CD8-positive, alpha-beta memory T cell (primary cell): ENCODE results near the gene PLCL2. TPM values are rescaled to one million over a fixed set of nuclear protein-coding genes. Genes with fewer than 3 reads are reported as not detected.

Experiments used
- CTCF ChIA-PET: fragments of 350-600 bp; sonication (Branson Sonifier 250); formaldehyde crosslinking; loops from one replicate; lab custom pipeline; 2021; ENCODE audit warnings: antibody characterized with exemption; lab: Charles Lee
- POLR2A ChIA-PET: fragments of 350-600 bp; sonication (Branson Sonifier 250); formaldehyde crosslinking; loops from one replicate; lab custom pipeline; 2021; ENCODE audit warnings: antibody characterized with exemption; lab: Charles Lee
- DNase-seq, 5 donors: peaks; one replicate each; pipeline versions ENCODE4 v3.0.0 to v3.0.0-alpha.2; 2020 to 2022; ENCODE audit warnings: mixed read lengths in 1 of 5
- H3K27ac ChIP-seq: one replicate; pipeline ENCODE4 v1.7.0; 2013; ENCODE audit warnings: low read depth, mild to moderate bottlenecking, low read length, moderate library complexity
- H3K27me3 ChIP-seq: 2 replicates; pipeline ENCODE4 v1.7.0; 2013; ENCODE audit warnings: low read length, mild to moderate bottlenecking; ENCODE audit not compliant: insufficient read depth, poor library complexity, severe bottlenecking
- H3K36me3 ChIP-seq: 2 replicates; pipeline ENCODE4 v1.7.0; 2013; ENCODE audit warnings: mild to moderate bottlenecking, low read length, moderate library complexity; ENCODE audit not compliant: insufficient read depth
- H3K4me1 ChIP-seq: 2 replicates; pipeline ENCODE4 v1.7.0; 2013; ENCODE audit warnings: mild to moderate bottlenecking, low read length, moderate library complexity; ENCODE audit not compliant: insufficient read depth
- H3K4me3 ChIP-seq: 2 replicates; pipeline ENCODE4 v1.7.0; 2013; ENCODE audit warnings: mild to moderate bottlenecking, low read length
- H3K9me3 ChIP-seq: 2 replicates; pipeline ENCODE4 v1.7.0; 2013; ENCODE audit warnings: mild to moderate bottlenecking, low read length
- H3K27ac Mint-ChIP-seq, 8 donors: one replicate each; pipeline ENCODE4 v1.8.0; 2020 to 2021; ENCODE audit warnings: mixed read lengths in 8 of 8, mild to moderate bottlenecking in 6 of 8, inconsistent platforms in 3 of 8, moderate library complexity in 3 of 8
- H3K27me3 Mint-ChIP-seq, 2 donors: one replicate each; pipeline ENCODE4 v1.8.0; 2020 to 2021; ENCODE audit warnings: mixed read lengths in 2 of 2, mild to moderate bottlenecking in 1 of 2, moderate library complexity in 1 of 2
- H3K36me3 Mint-ChIP-seq, 3 donors: one replicate each; pipeline ENCODE4 v1.8.0; 2020 to 2021; ENCODE audit warnings: mixed read lengths in 3 of 3, inconsistent platforms in 1 of 3, mild to moderate bottlenecking in 1 of 3
- H3K4me1 Mint-ChIP-seq, 3 donors: one replicate each; pipeline ENCODE4 v1.8.0; 2020 to 2021; ENCODE audit warnings: mixed read lengths in 3 of 3, inconsistent platforms in 1 of 3, mild to moderate bottlenecking in 1 of 3
- H3K4me3 Mint-ChIP-seq, 7 donors: one replicate each; pipeline ENCODE4 v1.8.0; 2020 to 2021; ENCODE audit warnings: mixed read lengths in 7 of 7, mild to moderate bottlenecking in 6 of 7, moderate library complexity in 4 of 7, inconsistent platforms in 2 of 7
- H3K9me3 Mint-ChIP-seq, 5 donors: one replicate each; pipeline ENCODE4 v1.8.0; 2020 to 2022; ENCODE audit warnings: mixed read lengths in 5 of 5, mild to moderate bottlenecking in 3 of 5, moderate library complexity in 2 of 5, inconsistent platforms in 1 of 5
- polyA plus RNA-seq: library from polyadenylated mRNA; unstranded; fragments of 300-500 nt; fragmentation: Illumina TruSeq; gene quantifications from one replicate; pipeline ENCODE4 v1.2.3, GENCODE V29; 2021
- total RNA-seq, 2 experiments: library from RNA; stranded (reverse); gene quantifications; one replicate each; pipeline ENCODE4 v1.2.3, GENCODE V29; 2021

PLCL2 gene
- total and polyA plus RNA-seq, 3 experiments from 2014 or later = 22.2 to 94.9 (median 22.8) TPM

GRCh38 chr3:17040990-17041377 lies 156.2 kb downstream of the PLCL2 start:
- Mint-ChIP-seq H3K27ac (no peak overlapping the region), H3K27me3 (no peaks in the 10 kb centered on the region), H3K4me3 (no peak overlapping the region), H3K4me1 (peaks cover 48 to 81% (median 75%) of the 10 kb centered on the region in 3 donors), H3K9me3 (no peaks in the 10 kb centered on the region), H3K36me3 (peaks cover 17 to 46% (median 25%) of the 10 kb centered on the region in 3 donors)
- ChIA-PET CTCF (interaction anchor here (1.3 kb wide), 1 partner anchor 15 kb away, joined by 5 read pairs; no protein-coding TSS in a partner anchor), POLR2A (no interaction called here)
- peaks cover 4% of the 10 kb centered on the region for H3K36me3 ChIP-seq
- H3K4me3 ChIP-seq = no peak overlapping the region
- no peak for DNase-seq
- peaks cover 7% of the 10 kb centered on the region for H3K4me1 ChIP-seq
- no peaks in the 10 kb centered on the region for H3K27me3 ChIP-seq
- no peaks in the 10 kb centered on the region for H3K9me3 ChIP-seq
- H3K27ac ChIP-seq = no peak overlapping the region

GRCh38 chr3:17044855-17045254 lies 160.1 kb downstream of the PLCL2 start:
- no peaks in the 10 kb centered on the region for H3K4me1 ChIP-seq
- no peaks in the 10 kb centered on the region for H3K27me3 ChIP-seq
- H3K27me3 Mint-ChIP-seq = no peaks in the 10 kb centered on the region
- peaks cover 36 to 66% (median 60%) of the 10 kb centered on the region in 3 donors for H3K4me1 Mint-ChIP-seq
- no peak overlapping the region for H3K27ac ChIP-seq
- no peaks in the 10 kb centered on the region for H3K9me3 ChIP-seq
- no peak overlapping the region for H3K4me3 Mint-ChIP-seq
- H3K4me3 ChIP-seq = no peak overlapping the region
- H3K36me3 ChIP-seq = peaks cover 4% of the 10 kb centered on the region
- ChIA-PET CTCF (no interaction called here), POLR2A (no interaction called here)
- H3K27ac Mint-ChIP-seq = peak overlapping the region in 4 of 8 donors; percentile 5 to 63 (median 44)
- DNase-seq = no peak
- peaks cover 0 to 4% (median 4%) of the 10 kb centered on the region in 5 donors for H3K9me3 Mint-ChIP-seq
- H3K36me3 Mint-ChIP-seq = peaks cover 44 to 72% (median 47%) of the 10 kb centered on the region in 3 donors

GRCh38 chr3:17045705-17046104 lies 160.9 kb downstream of the PLCL2 start:
- Mint-ChIP-seq H3K36me3 (peaks cover 52 to 76% (median 54%) of the 10 kb centered on the region in 3 donors), H3K27me3 (no peaks in the 10 kb centered on the region), H3K4me3 (peak overlapping the region in 1 of 7 donors; percentile 46), H3K4me1 (peaks cover 35 to 61% (median 59%) of the 10 kb centered on the region in 3 donors), H3K27ac (peak overlapping the region in 4 of 8 donors; percentile 1 to 73 (median 32)), H3K9me3 (peaks cover 3 to 8% (median 4%) of the 10 kb centered on the region in 5 donors)
- Histone ChIP-seq H3K4me1 (no peaks in the 10 kb centered on the region), H3K9me3 (no peaks in the 10 kb centered on the region), H3K36me3 (peaks cover 4% of the 10 kb centered on the region), H3K4me3 (no peak overlapping the region), H3K27ac (no peak overlapping the region), H3K27me3 (no peaks in the 10 kb centered on the region)
- ChIA-PET CTCF (no interaction called here), POLR2A (no interaction called here)
- no peak for DNase-seq

- Mint-ChIP-seq H3K27ac (peak overlapping the region in 1 of 8 donors; percentile 19), H3K9me3 (peaks cover 3 to 10% (median 4%) of the 10 kb centered on the region in 5 donors), H3K4me3 (no peak overlapping the region), H3K36me3 (peaks cover 59 to 80% (median 60%) of the 10 kb centered on the region in 3 donors), H3K27me3 (no peaks in the 10 kb centered on the region), H3K4me1 (peaks cover 33 to 64% (median 56%) of the 10 kb centered on the region in 3 donors)
- ChIA-PET CTCF (no interaction called here), POLR2A (no interaction called here)
- no peak for DNase-seq
- Histone ChIP-seq H3K4me3 (no peak overlapping the region), H3K27ac (no peak overlapping the region), H3K36me3 (peaks cover 4% of the 10 kb centered on the region), H3K27me3 (no peaks in the 10 kb centered on the region), H3K9me3 (no peaks in the 10 kb centered on the region), H3K4me1 (no peaks in the 10 kb centered on the region)
These were observed 161.9 kb downstream of the PLCL2 start for GRCh38 chr3:17046623-17047022.

- no peak overlapping the region for H3K4me3 ChIP-seq
- ChIA-PET POLR2A (no interaction called here), CTCF (no interaction called here)
- H3K27me3 ChIP-seq = no peaks in the 10 kb centered on the region
- Mint-ChIP-seq H3K9me3 (peaks cover 3 to 10% (median 7%) of the 10 kb centered on the region in 5 donors), H3K4me1 (peaks cover 33 to 69% (median 59%) of the 10 kb centered on the region in 3 donors), H3K36me3 (peaks cover 64 to 86% (median 66%) of the 10 kb centered on the region in 3 donors), H3K4me3 (no peak overlapping the region), H3K27ac (no peak overlapping the region), H3K27me3 (no peaks in the 10 kb centered on the region)
- no peaks in the 10 kb centered on the region for H3K9me3 ChIP-seq
- no peak overlapping the region for H3K27ac ChIP-seq
- peaks cover 4% of the 10 kb centered on the region for H3K36me3 ChIP-seq
- no peak for DNase-seq
- H3K4me1 ChIP-seq = no peaks in the 10 kb centered on the region
These were observed 162.4 kb downstream of the PLCL2 start for GRCh38 chr3:17047162-17047561.

- Histone ChIP-seq H3K27ac (no peak overlapping the region), H3K9me3 (no peaks in the 10 kb centered on the region), H3K4me1 (no peaks in the 10 kb centered on the region), H3K27me3 (no peaks in the 10 kb centered on the region), H3K4me3 (no peak overlapping the region), H3K36me3 (no peaks in the 10 kb centered on the region)
- Mint-ChIP-seq H3K4me3 (no peak overlapping the region), H3K4me1 (peaks cover 30 to 70% (median 57%) of the 10 kb centered on the region in 3 donors), H3K36me3 (peaks cover 64 to 85% (median 68%) of the 10 kb centered on the region in 3 donors), H3K9me3 (peaks cover 4 to 11% (median 10%) of the 10 kb centered on the region in 5 donors), H3K27ac (peak overlapping the region in 1 of 8 donors; percentile 32), H3K27me3 (no peaks in the 10 kb centered on the region)
- ChIA-PET POLR2A (no interaction called here), CTCF (no interaction called here)
- no peak for DNase-seq
These were observed 163.1 kb downstream of the PLCL2 start for GRCh38 chr3:17047894-17048293.

- Histone ChIP-seq H3K36me3 (no peaks in the 10 kb centered on the region), H3K9me3 (no peaks in the 10 kb centered on the region), H3K27ac (no peak overlapping the region), H3K4me3 (no peak overlapping the region), H3K4me1 (no peaks in the 10 kb centered on the region), H3K27me3 (no peaks in the 10 kb centered on the region)
- Mint-ChIP-seq H3K4me3 (no peak overlapping the region), H3K36me3 (peaks cover 63 to 87% (median 85%) of the 10 kb centered on the region in 3 donors), H3K27ac (peak overlapping the region in 1 of 8 donors; percentile 10), H3K4me1 (peaks cover 35 to 73% (median 52%) of the 10 kb centered on the region in 3 donors), H3K27me3 (no peaks in the 10 kb centered on the region), H3K9me3 (peaks cover 10 to 26% (median 18%) of the 10 kb centered on the region in 5 donors)
- CTCF ChIA-PET = interaction anchor here (1.4 kb wide), 1 partner anchor 166 kb away, joined by 4 read pairs; the partner anchor contains the start of gene PLCL2
- DNase-seq = no peak
- POLR2A ChIA-PET = no interaction called here
These were observed 165.3 kb downstream of the PLCL2 start for GRCh38 chr3:17050071-17050470.

GRCh38 chr3:17050506-17050905 lies 165.8 kb downstream of the PLCL2 start:
- POLR2A ChIA-PET = no interaction called here
- peaks cover 37 to 73% (median 53%) of the 10 kb centered on the region in 3 donors for H3K4me1 Mint-ChIP-seq
- H3K27me3 Mint-ChIP-seq = no peaks in the 10 kb centered on the region

More at GRCh38 chr3:17050506-17050905, 165.8 kb downstream of the PLCL2 start:
- Histone ChIP-seq H3K4me3 (no peak overlapping the region), H3K4me1 (no peaks in the 10 kb centered on the region), H3K27ac (no peak overlapping the region), H3K27me3 (no peaks in the 10 kb centered on the region), H3K36me3 (no peaks in the 10 kb centered on the region), H3K9me3 (no peaks in the 10 kb centered on the region)
- DNase-seq = no peak
- no peak overlapping the region for H3K4me3 Mint-ChIP-seq
- peaks cover 10 to 26% (median 18%) of the 10 kb centered on the region in 5 donors for H3K9me3 Mint-ChIP-seq
- CTCF ChIA-PET = interaction anchor here (1.4 kb wide), 1 partner anchor 166 kb away, joined by 4 read pairs; the partner anchor contains the start of gene PLCL2
- H3K27ac Mint-ChIP-seq = peak overlapping the region in 2 of 8 donors; percentile 10 to 52
- peaks cover 58 to 86% (median 80%) of the 10 kb centered on the region in 3 donors for H3K36me3 Mint-ChIP-seq
